ENCODE data around the gene PRRG2. TPM values are rescaled to one million over a fixed set of nuclear protein-coding genes. Genes with fewer than 3 reads are reported as not detected.

Gene PRRG2
- total RNA-seq (1 to 10 TPM; 1.9 to 2.4 TPM), polyA plus RNA-seq (under 1 TPM; 0.28 to 0.34 (median 0.32) TPM), total RNA-seq (0.64 to 3.1 (median 0.85) reads per million in 6 experiments)

- POLR2A ChIA-PET = interaction anchor here (0.5 to 3.3 kb wide), 28 partner anchors 11 to 1058 kb away, joined by 3 to 65 read pairs (median 4); partner anchors contain the start of genes AKT1S1, ALDH16A1, BCL2L12 and IRF3
- peak within 1 kb of the TSS; percentile 90 to 98 (median 94) for H3K4me3 Mint-ChIP-seq
- peaks cover 0 to 15% (median 0%) of the 10 kb centered on the region in 3 donors for H3K36me3 Mint-ChIP-seq
- no peaks in the 10 kb centered on the region for H3K9me3 Mint-ChIP-seq
- peaks cover 14 to 41% (median 36%) of the 10 kb centered on the region in 4 donors for H3K4me1 Mint-ChIP-seq
- H3K27me3 Mint-ChIP-seq = no peaks in the 10 kb centered on the region
- DNase-seq (no peak), ATAC-seq (no peak)
- peak within 1 kb of the TSS; percentile 89 to 97 (median 93) for H3K27ac Mint-ChIP-seq
These were observed at the start of gene PRRG2 for GRCh38 chr19:49581007-49581508. Gene PRRG2, plus strand, starts transcription at chr19:49581316. Its CDS starts 1,904 bp downstream, at chr19:49583220.

- Mint-ChIP-seq H3K4me3 (peak overlapping the region; percentile 77 to 93 (median 88)), H3K27ac (peak overlapping the region in 8 of 10 donors; percentile 48 to 91 (median 80)), H3K36me3 (no peaks in the 10 kb centered on the region), H3K27me3 (no peaks in the 10 kb centered on the region), H3K9me3 (no peaks in the 10 kb centered on the region), H3K4me1 (peaks cover 16 to 28% (median 25%) of the 10 kb centered on the region in 4 donors)
- POLR2A ChIA-PET = interaction anchor here (0.6 to 3.9 kb wide), 12 partner anchors 9 to 46 kb away, joined by 3 to 25 read pairs (median 4); partner anchors contain the start of genes FCGRT and RPL13A
- peak; percentile 92 to 93 for ATAC-seq
- peak; percentile 73 to 97 (median 87) for DNase-seq
These were observed 47.3 kb upstream of the PRRG2 start for GRCh38 chr19:49533551-49534488.

- H3K4me1 Mint-ChIP-seq = peaks cover 16 to 28% (median 23%) of the 10 kb centered on the region in 4 donors
- DNase-seq (no peak), ATAC-seq (no peak)
- no peaks in the 10 kb centered on the region for H3K27me3 Mint-ChIP-seq
- peak overlapping the region; percentile 14 to 91 (median 76) for H3K27ac Mint-ChIP-seq
- peak overlapping the region; percentile 77 to 93 (median 88) for H3K4me3 Mint-ChIP-seq
- H3K36me3 Mint-ChIP-seq = no peaks in the 10 kb centered on the region
- no peaks in the 10 kb centered on the region for H3K9me3 Mint-ChIP-seq
- POLR2A ChIA-PET = interaction anchor here (0.6 to 3.9 kb wide), 14 partner anchors 8 to 78 kb away, joined by 3 to 25 read pairs (median 4); partner anchors contain the start of gene FCGRT
These were observed 46.3 kb upstream of the PRRG2 start for GRCh38 chr19:49534632-49535385.

GRCh38 chr19:49536921-49537462 lies 44.1 kb upstream of the PRRG2 start:
- POLR2A ChIA-PET = interaction anchor here (0.6 to 3.8 kb wide), 4 partner anchors 9 to 26 kb away, joined by 3 to 23 read pairs (median 5); partner anchors contain the start of gene RCN3
- Mint-ChIP-seq H3K4me3 (no peak overlapping the region), H3K4me1 (peaks cover 14 to 25% (median 24%) of the 10 kb centered on the region in 4 donors), H3K36me3 (no peaks in the 10 kb centered on the region), H3K27me3 (no peaks in the 10 kb centered on the region), H3K9me3 (no peaks in the 10 kb centered on the region), H3K27ac (no peak overlapping the region)
- ATAC-seq (no peak), DNase-seq (no peak)

GRCh38 chr19:49538643-49539042 lies 42.5 kb upstream of the PRRG2 start:
- H3K27ac Mint-ChIP-seq = no peak overlapping the region
- no peaks in the 10 kb centered on the region for H3K36me3 Mint-ChIP-seq
- H3K4me1 Mint-ChIP-seq = peaks cover 13 to 24% (median 18%) of the 10 kb centered on the region in 4 donors
- ATAC-seq (no peak), DNase-seq (no peak)
- no peaks in the 10 kb centered on the region for H3K27me3 Mint-ChIP-seq
- H3K9me3 Mint-ChIP-seq = no peaks in the 10 kb centered on the region
- POLR2A ChIA-PET = interaction anchor here (1.2 to 1.5 kb wide), 2 partner anchors 14 to 48 kb away, joined by 3 to 4 read pairs; no protein-coding TSS in a partner anchor
- H3K4me3 Mint-ChIP-seq = no peak overlapping the region

GRCh38 chr19:49539192-49539952 lies 41.7 kb upstream of the PRRG2 start:
- no peaks in the 10 kb centered on the region for H3K9me3 Mint-ChIP-seq
- H3K27me3 Mint-ChIP-seq = no peaks in the 10 kb centered on the region
- H3K4me1 Mint-ChIP-seq = peaks cover 16 to 26% (median 20%) of the 10 kb centered on the region in 4 donors
- H3K4me3 Mint-ChIP-seq = no peak overlapping the region
- no peaks in the 10 kb centered on the region for H3K36me3 Mint-ChIP-seq
- no peak for DNase-seq
- POLR2A ChIA-PET = interaction anchor here (0.7 to 1.2 kb wide), 2 partner anchors 47 to 133 kb away, joined by 4 read pairs; no protein-coding TSS in a partner anchor
- peak overlapping the region in 2 of 10 donors; percentile 9 to 72 for H3K27ac Mint-ChIP-seq
- no peak for ATAC-seq

GRCh38 chr19:49541914-49542313 lies 39.2 kb upstream of the PRRG2 start:
- DNase-seq (no peak), ATAC-seq (no peak)
- Mint-ChIP-seq H3K9me3 (no peaks in the 10 kb centered on the region), H3K4me3 (no peak overlapping the region), H3K36me3 (no peaks in the 10 kb centered on the region), H3K27me3 (no peaks in the 10 kb centered on the region), H3K4me1 (peaks cover 11 to 23% (median 13%) of the 10 kb centered on the region in 4 donors), H3K27ac (peak overlapping the region in 1 of 10 donors; percentile 52)
- POLR2A ChIA-PET = interaction anchor here (0.6 kb wide), 1 partner anchor 28 kb away, joined by 3 read pairs; no protein-coding TSS in a partner anchor

- ATAC-seq (no peak), DNase-seq (no peak)
- POLR2A ChIA-PET = interaction anchor here (2.2 kb wide), 1 partner anchor 8 kb away, joined by 9 read pairs; no protein-coding TSS in a partner anchor
- H3K36me3 Mint-ChIP-seq = no peaks in the 10 kb centered on the region
- peak overlapping the region in 1 of 10 donors; percentile 52 for H3K27ac Mint-ChIP-seq
- H3K4me1 Mint-ChIP-seq = peaks cover 14 to 28% (median 17%) of the 10 kb centered on the region in 4 donors
- H3K9me3 Mint-ChIP-seq = no peaks in the 10 kb centered on the region
- no peak overlapping the region for H3K4me3 Mint-ChIP-seq
- H3K27me3 Mint-ChIP-seq = no peaks in the 10 kb centered on the region
These were observed 38.7 kb upstream of the PRRG2 start for GRCh38 chr19:49542446-49542845.

- H3K9me3 Mint-ChIP-seq = no peaks in the 10 kb centered on the region
- H3K36me3 Mint-ChIP-seq = no peaks in the 10 kb centered on the region
- no peak overlapping the region for H3K4me3 Mint-ChIP-seq
- H3K27me3 Mint-ChIP-seq = no peaks in the 10 kb centered on the region
- POLR2A ChIA-PET = interaction anchor here (2.2 kb wide), 1 partner anchor 9 kb away, joined by 9 read pairs; no protein-coding TSS in a partner anchor
- DNase-seq (no peak), ATAC-seq (no peak)
- H3K27ac Mint-ChIP-seq = peak overlapping the region in 1 of 10 donors; percentile 38
- H3K4me1 Mint-ChIP-seq = peaks cover 13 to 29% (median 18%) of the 10 kb centered on the region in 4 donors
These were observed 38.1 kb upstream of the PRRG2 start for GRCh38 chr19:49543032-49543431.

- POLR2A ChIA-PET = interaction anchor here (0.6 to 17.4 kb wide), 4 partner anchors 9 to 25 kb away, joined by 3 to 757 read pairs (median 7); no protein-coding TSS in a partner anchor
- H3K4me1 Mint-ChIP-seq = peaks cover 19 to 40% (median 27%) of the 10 kb centered on the region in 4 donors
These were observed 37.0 kb upstream of the PRRG2 start for GRCh38 chr19:49544154-49544553.

More at GRCh38 chr19:49544154-49544553, 37.0 kb upstream of the PRRG2 start:
- H3K27me3 Mint-ChIP-seq = no peaks in the 10 kb centered on the region
- ATAC-seq (no peak), DNase-seq (no peak)
- peak overlapping the region in 1 of 10 donors; percentile 52 for H3K4me3 Mint-ChIP-seq
- H3K27ac Mint-ChIP-seq = peak overlapping the region in 8 of 10 donors; percentile 3 to 75 (median 54)
- H3K9me3 Mint-ChIP-seq = no peaks in the 10 kb centered on the region
- H3K36me3 Mint-ChIP-seq = no peaks in the 10 kb centered on the region
